Panc1 (cell line): ENCODE measurements around the gene RMND5A. TPM values are rescaled to one million over a fixed set of nuclear protein-coding genes. Genes with fewer than 3 reads are reported as not detected.

Source experiments
- ATAC-seq: fragments of 200-7000 bp; cut with Tn5 transposase; 2 replicates; pipeline ENCODE4 v1.9.1; 2020; ENCODE audit warnings: mild to moderate bottlenecking, moderate library complexity
- BruUV-seq: library from RNA; stranded (reverse); fragments of 400-500 nt; replicated peaks from 2 replicates; lab custom pipeline; 2021; lab: Mats Ljungman, UMichigan
- CTCF ChIA-PET: fragments of 300-600 bp; sonication (Branson Sonifier 250); formaldehyde crosslinking; loops from one replicate; lab custom pipeline; 2022; ENCODE audit warnings: antibody characterized with exemption; lab: Charles Lee
- POLR2A ChIA-PET: fragments of 300-600 bp; sonication (Branson Sonifier 250); formaldehyde crosslinking; loops from one replicate; lab custom pipeline; 2022; ENCODE audit warnings: antibody characterized with exemption; lab: Charles Lee
- DNase-seq: peaks from one replicate; pipeline ENCODE4 v3.0.0-alpha.2; 2010; ENCODE audit warnings: low read depth, low spot score
- H3K27ac ChIP-seq: 2 replicates; pipeline ENCODE4 v1.5.1; 2011; ENCODE audit warnings: mild to moderate bottlenecking, low read length, inconsistent platforms
- H3K27me3 ChIP-seq: fragments of 200-500 bp; sonication (Bioruptor generic); 2 replicates; pipeline ENCODE4 v1.6.0; 2014; ENCODE audit warnings: low read length, inconsistent platforms; ENCODE audit not compliant: control insufficient read depth, insufficient read depth
- H3K36me3 ChIP-seq: fragments of 200-500 bp; sonication (Bioruptor generic); 2 replicates; pipeline ENCODE4 v1.5.1; 2014; ENCODE audit warnings: inconsistent platforms, mild to moderate bottlenecking, low read length, moderate library complexity; ENCODE audit not compliant: control insufficient read depth, insufficient read depth
- H3K4me1 ChIP-seq: 2 replicates; pipeline ENCODE4 v1.5.1; 2011; ENCODE audit warnings: inconsistent platforms, mild to moderate bottlenecking, low read length, moderate library complexity; ENCODE audit not compliant: control insufficient read depth, insufficient read depth
- H3K4me3 ChIP-seq, 2 experiments: 2 replicates each; pipeline ENCODE4 v1.5.1; 2011 to 2012; ENCODE audit warnings: low read depth in 2 of 2, low read length in 2 of 2, mild to moderate bottlenecking in 2 of 2, inconsistent platforms in 1 of 2, moderate library complexity in 1 of 2
- H3K9me3 ChIP-seq: fragments of 200-500 bp; sonication (Bioruptor generic); 2 replicates; pipeline ENCODE4 v1.5.1; 2014; ENCODE audit warnings: low read depth, mild to moderate bottlenecking, inconsistent platforms, low read length, moderate library complexity; ENCODE audit not compliant: control insufficient read depth, insufficient read depth
- POLR2AphosphoS5 ChIP-seq: IDR thresholded peaks from 2 replicates; pipeline ENCODE4 v1.6.1; 2012; ENCODE audit warnings: mild to moderate bottlenecking, low read depth, low read length, moderate library complexity
- SIN3A ChIP-seq: IDR thresholded peaks from 2 replicates; pipeline ENCODE4 v1.6.1; 2012; ENCODE audit warnings: low read depth, mild to moderate bottlenecking, low read length, moderate library complexity, borderline replicate concordance; ENCODE audit not compliant: insufficient read depth
- TCF7L2 ChIP-seq: IDR thresholded peaks from 2 replicates; pipeline ENCODE4 v1.6.1; 2011; ENCODE audit warnings: mild to moderate bottlenecking, low read depth, low read length, inconsistent platforms
- in situ Hi-C: cut with HindIII; loops from 2 replicates; pipeline ENCODE4 v1.10.0; 2016; ENCODE audit warnings: low sequenced_read_pairs, low pct_unique_long_range_greater_than_20kb
- intact Hi-C: fragments of 100-400 bp; cut with micrococcal nuclease; formaldehyde crosslinking; loops from one replicate; pipeline ENCODE4 v1.10.0; 2022; ENCODE audit not compliant: unreplicated experiment
- total RNA-seq: library from RNA; stranded (reverse); gene quantifications from one replicate; pipeline ENCODE4 v1.2.1, GENCODE V29; 2021; ENCODE audit not compliant: unreplicated experiment
- TF ChIP-seq, protein P1 (sequence below): fragments of 450-650 bp; IDR thresholded peaks from 2 replicates; pipeline ENCODE4 v1.5.1; 2017; ENCODE audit warnings: mild to moderate bottlenecking
- TF ChIP-seq, protein P2 (sequence below), 2 experiments: IDR thresholded peaks; 2 replicates each; pipeline ENCODE4 v1.6.1; 2011 to 2012; ENCODE audit warnings: low read depth in 2 of 2, control low read depth in 1 of 2, low read length in 1 of 2, mild to moderate bottlenecking in 1 of 2, moderate library complexity in 1 of 2; ENCODE audit not compliant: insufficient read depth in 1 of 2

Gene RMND5A
- total RNA-seq, 1 experiment from 2014 or later: 42.8 TPM

DNA sequence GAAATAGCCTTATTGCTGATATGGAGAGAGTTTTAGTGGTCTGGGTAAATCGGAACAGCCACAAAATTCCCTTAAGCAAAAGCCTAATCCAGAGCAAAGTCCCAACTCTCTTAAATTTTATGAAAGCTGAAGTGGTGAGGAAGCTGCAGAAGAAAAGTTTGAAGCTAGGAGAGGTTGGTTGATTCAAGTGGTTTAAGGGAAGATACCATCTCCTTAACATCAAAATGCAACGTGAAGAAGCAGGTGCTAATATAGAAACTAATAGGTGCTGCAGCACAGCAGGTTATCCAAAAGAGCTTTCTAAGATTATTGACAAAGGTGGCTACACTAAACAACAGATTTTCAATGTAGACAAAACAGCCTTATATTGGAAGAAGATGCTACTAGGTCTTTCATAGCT, 98.9 kb downstream of the RMND5A start:
- TF ChIP-seq TCF7L2 (no peak), SIN3A (no peak), POLR2AphosphoS5 (no peak)
- TF ChIP-seq, protein P1, sequence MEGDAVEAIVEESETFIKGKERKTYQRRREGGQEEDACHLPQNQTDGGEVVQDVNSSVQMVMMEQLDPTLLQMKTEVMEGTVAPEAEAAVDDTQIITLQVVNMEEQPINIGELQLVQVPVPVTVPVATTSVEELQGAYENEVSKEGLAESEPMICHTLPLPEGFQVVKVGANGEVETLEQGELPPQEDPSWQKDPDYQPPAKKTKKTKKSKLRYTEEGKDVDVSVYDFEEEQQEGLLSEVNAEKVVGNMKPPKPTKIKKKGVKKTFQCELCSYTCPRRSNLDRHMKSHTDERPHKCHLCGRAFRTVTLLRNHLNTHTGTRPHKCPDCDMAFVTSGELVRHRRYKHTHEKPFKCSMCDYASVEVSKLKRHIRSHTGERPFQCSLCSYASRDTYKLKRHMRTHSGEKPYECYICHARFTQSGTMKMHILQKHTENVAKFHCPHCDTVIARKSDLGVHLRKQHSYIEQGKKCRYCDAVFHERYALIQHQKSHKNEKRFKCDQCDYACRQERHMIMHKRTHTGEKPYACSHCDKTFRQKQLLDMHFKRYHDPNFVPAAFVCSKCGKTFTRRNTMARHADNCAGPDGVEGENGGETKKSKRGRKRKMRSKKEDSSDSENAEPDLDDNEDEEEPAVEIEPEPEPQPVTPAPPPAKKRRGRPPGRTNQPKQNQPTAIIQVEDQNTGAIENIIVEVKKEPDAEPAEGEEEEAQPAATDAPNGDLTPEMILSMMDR: no peak
- TF ChIP-seq, protein P2, sequence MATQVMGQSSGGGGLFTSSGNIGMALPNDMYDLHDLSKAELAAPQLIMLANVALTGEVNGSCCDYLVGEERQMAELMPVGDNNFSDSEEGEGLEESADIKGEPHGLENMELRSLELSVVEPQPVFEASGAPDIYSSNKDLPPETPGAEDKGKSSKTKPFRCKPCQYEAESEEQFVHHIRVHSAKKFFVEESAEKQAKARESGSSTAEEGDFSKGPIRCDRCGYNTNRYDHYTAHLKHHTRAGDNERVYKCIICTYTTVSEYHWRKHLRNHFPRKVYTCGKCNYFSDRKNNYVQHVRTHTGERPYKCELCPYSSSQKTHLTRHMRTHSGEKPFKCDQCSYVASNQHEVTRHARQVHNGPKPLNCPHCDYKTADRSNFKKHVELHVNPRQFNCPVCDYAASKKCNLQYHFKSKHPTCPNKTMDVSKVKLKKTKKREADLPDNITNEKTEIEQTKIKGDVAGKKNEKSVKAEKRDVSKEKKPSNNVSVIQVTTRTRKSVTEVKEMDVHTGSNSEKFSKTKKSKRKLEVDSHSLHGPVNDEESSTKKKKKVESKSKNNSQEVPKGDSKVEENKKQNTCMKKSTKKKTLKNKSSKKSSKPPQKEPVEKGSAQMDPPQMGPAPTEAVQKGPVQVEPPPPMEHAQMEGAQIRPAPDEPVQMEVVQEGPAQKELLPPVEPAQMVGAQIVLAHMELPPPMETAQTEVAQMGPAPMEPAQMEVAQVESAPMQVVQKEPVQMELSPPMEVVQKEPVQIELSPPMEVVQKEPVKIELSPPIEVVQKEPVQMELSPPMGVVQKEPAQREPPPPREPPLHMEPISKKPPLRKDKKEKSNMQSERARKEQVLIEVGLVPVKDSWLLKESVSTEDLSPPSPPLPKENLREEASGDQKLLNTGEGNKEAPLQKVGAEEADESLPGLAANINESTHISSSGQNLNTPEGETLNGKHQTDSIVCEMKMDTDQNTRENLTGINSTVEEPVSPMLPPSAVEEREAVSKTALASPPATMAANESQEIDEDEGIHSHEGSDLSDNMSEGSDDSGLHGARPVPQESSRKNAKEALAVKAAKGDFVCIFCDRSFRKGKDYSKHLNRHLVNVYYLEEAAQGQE (IDR thresholded peaks at IDR 0.05; ENCODE audit: insufficient read depth in 1 of 2, low read depth in 2 of 2, low read length in 1 of 2): no peak
- H3K4me1 ChIP-seq: no peaks in the 10 kb centered on the region
- intact Hi-C loops: no loop called here
- H3K27me3 ChIP-seq: no peaks in the 10 kb centered on the region
- BruUV-seq: no TSS peak
- H3K9me3 ChIP-seq: peaks cover 6% of the 10 kb centered on the region; the same call in 1 of the 2 replicates
- no peak for ATAC-seq
- in situ Hi-C loops: no loop called here
- no peak for DNase-seq
- ChIA-PET CTCF (no interaction called here), POLR2A (no interaction called here)
- H3K4me3 ChIP-seq: no peak overlapping the region
- no peaks in the 10 kb centered on the region for H3K36me3 ChIP-seq
- H3K27ac ChIP-seq: no peak overlapping the region

DNA sequence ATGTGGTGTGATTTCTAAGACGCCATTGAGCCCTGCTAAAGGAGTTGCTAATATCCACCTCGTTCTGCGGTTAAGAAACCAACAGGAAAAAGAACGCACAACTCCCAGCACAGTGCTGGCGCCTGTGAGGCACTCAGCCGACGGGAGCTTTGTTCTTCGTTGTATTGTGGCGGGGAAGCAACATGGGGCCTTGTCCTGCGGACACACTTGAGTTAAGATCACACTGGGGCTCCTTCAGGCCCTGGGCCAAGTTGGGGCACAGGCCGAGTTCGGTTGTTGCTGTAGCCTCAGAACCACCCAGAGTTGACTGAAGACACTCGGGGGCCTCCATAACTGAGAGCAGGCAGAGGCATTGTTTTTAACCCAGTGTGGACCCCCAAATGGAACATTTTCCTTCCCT, 101.2 kb downstream of the RMND5A start:
- BruUV-seq: no TSS peak
- DNase-seq (no peak), ATAC-seq (no peak)
- Histone ChIP-seq H3K36me3 (no peaks in the 10 kb centered on the region), H3K27me3 (no peaks in the 10 kb centered on the region), H3K4me1 (no peaks in the 10 kb centered on the region), H3K27ac (no peak overlapping the region), H3K4me3 (no peak overlapping the region), H3K9me3 (peaks cover 6% of the 10 kb centered on the region; the same call in 1 of the 2 replicates)
- TF ChIP-seq POLR2AphosphoS5: no peak
- TF ChIP-seq TCF7L2: no peak
- TF ChIP-seq, protein P2 (IDR thresholded peaks at IDR 0.05; ENCODE audit: insufficient read depth in 1 of 2, low read depth in 2 of 2, low read length in 1 of 2): no peak
- no peak for TF ChIP-seq SIN3A
- TF ChIP-seq, protein P1: no peak
- intact Hi-C loops: no loop called here
- POLR2A ChIA-PET: no interaction called here
- in situ Hi-C loops: no loop called here
- CTCF ChIA-PET: no interaction called here
